A673 (cell line): Measurements from ENCODE around the gene DIP2C. TPM values are rescaled to one million over a fixed set of nuclear protein-coding genes. Genes with fewer than 3 reads are reported as not detected.

Source experiments
- BruUV-seq: library from RNA; stranded (reverse); fragments of 400-500 nt; replicated peaks from 2 replicates; lab custom pipeline; 2021; lab: Mats Ljungman, UMichigan
- CTCF ChIA-PET: fragments of 300-600 bp; sonication (Branson Sonifier 250); formaldehyde crosslinking; loops from one replicate; lab custom pipeline; 2022; ENCODE audit warnings: antibody characterized with exemption; lab: Charles Lee
- POLR2A ChIA-PET: fragments of 300-600 bp; sonication (Branson Sonifier 250); formaldehyde crosslinking; loops from one replicate; lab custom pipeline; 2022; ENCODE audit warnings: antibody characterized with exemption; ENCODE audit not compliant: low non-redundant PET; lab: Charles Lee
- DNase-seq: peaks from one replicate; pipeline ENCODE4 v3.0.0-alpha.2; 2015; ENCODE audit warnings: low spot score
- H3K27ac ChIP-seq: fragments of 200-600 bp; sonication (generic); 2 replicates; pipeline ENCODE4 v1.5.1; 2016; ENCODE audit warnings: mixed run types, low read depth, mild to moderate bottlenecking, mixed read lengths, antibody characterized with exemption, low read length; ENCODE audit not compliant: poor library complexity, severe bottlenecking
- H3K27me3 ChIP-seq: fragments of 200-600 bp; sonication (generic); replicated peaks from 2 replicates; pipeline ENCODE4 v1.6.1; 2017; ENCODE audit warnings: mixed run types, low read depth, mild to moderate bottlenecking, mixed read lengths, antibody characterized with exemption, low read length; ENCODE audit not compliant: insufficient read depth, poor library complexity
- H3K36me3 ChIP-seq: fragments of 200-600 bp; sonication (generic); 2 replicates; pipeline ENCODE4 v1.6.1; 2016; ENCODE audit warnings: mixed run types, mild to moderate bottlenecking, mixed read lengths, antibody characterized with exemption, low read length; ENCODE audit not compliant: insufficient read depth, poor library complexity, severe bottlenecking
- H3K4me1 ChIP-seq: fragments of 200-600 bp; sonication (generic); 2 replicates; pipeline ENCODE4 v1.6.1; 2017; ENCODE audit warnings: mixed run types, mild to moderate bottlenecking, mixed read lengths, antibody characterized with exemption, low read length; ENCODE audit not compliant: insufficient read depth, poor library complexity, severe bottlenecking
- H3K4me3 ChIP-seq: fragments of 200-600 bp; sonication (generic); 2 replicates; pipeline ENCODE4 v1.5.1; 2016; ENCODE audit warnings: low read depth, mixed run types, mild to moderate bottlenecking, mixed read lengths, low read length; ENCODE audit not compliant: poor library complexity, severe bottlenecking
- H3K9me3 ChIP-seq: fragments of 200-600 bp; sonication (generic); 2 replicates; pipeline ENCODE4 v1.6.1; 2016; ENCODE audit warnings: mixed run types, low read depth, mild to moderate bottlenecking, mixed read lengths, antibody characterized with exemption, low read length; ENCODE audit not compliant: poor library complexity, severe bottlenecking
- EZH2 ChIP-seq: fragments of 200-600 bp; sonication (generic); IDR thresholded peaks from 2 replicates; pipeline ENCODE4 v1.6.1; 2017; ENCODE audit warnings: borderline replicate concordance, low read depth, mild to moderate bottlenecking, mixed read lengths, antibody characterized with exemption, low read length; ENCODE audit not compliant: poor library complexity, severe bottlenecking
- intact Hi-C: fragments of 100-400 bp; cut with micrococcal nuclease; formaldehyde crosslinking; loops from one replicate; pipeline ENCODE4 v1.10.0; 2022; ENCODE audit not compliant: unreplicated experiment
- total RNA-seq: library from RNA; stranded (reverse); gene quantifications from 2 replicates; pipeline ENCODE4 v1.2.3, GENCODE V29; 2021
- TF ChIP-seq, protein P1 (sequence below): fragments of 300-800, 200-600 bp; sonication (generic); conservative IDR thresholded peaks from 2 replicates; pipeline ENCODE4 v1.5.1; 2017; ENCODE audit warnings: low read depth, mild to moderate bottlenecking, antibody characterized with exemption, low read length, moderate library complexity, mixed read lengths

DIP2C gene
- total RNA-seq, 1 experiment from 2014 or later, result 13.2 TPM

DNA sequence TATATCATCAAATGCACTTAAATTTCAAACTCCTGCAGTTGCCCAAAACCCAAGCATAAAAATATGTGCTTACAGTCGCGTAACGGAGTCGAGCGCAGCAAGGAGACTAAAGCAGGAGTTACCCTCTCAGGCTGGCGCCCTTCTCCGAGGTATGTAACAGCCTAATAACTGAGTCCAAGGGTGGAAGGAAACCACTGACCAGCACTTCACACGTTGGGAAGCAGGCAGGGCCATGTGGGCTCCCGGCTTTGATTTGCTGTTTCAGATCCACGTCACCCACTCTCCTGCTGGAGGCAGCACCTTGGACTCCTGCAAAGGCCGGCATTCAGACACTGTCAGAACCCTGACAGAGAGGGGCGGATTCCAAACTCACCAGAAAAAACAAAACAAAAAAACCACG, 123.8 kb downstream of the DIP2C start:
- CTCF ChIA-PET, result no interaction called here

DNA sequence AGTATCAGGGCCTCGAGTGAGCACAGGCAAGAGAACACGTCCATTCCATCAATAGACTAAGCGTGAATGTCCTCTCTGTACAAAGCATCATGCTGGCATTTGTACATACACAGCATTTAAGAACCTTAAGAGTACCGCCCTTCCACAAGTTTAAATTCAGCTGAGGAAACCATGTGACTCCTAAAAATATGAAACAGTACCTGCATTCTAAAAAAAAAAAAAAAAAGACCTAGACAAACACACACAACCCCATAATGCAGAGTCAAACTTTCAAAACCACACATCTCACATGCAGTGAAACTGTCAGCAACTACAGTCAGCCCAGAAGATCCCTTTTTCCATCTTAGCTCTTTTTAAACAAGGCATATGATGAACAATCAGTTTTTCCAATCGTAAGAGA, 124.3 kb downstream of the DIP2C start:
- peaks cover 5% of the 10 kb centered on the region for H3K9me3 ChIP-seq
- ChIA-PET POLR2A (no interaction called here), CTCF (no interaction called here)
- no peak overlapping the region for H3K27ac ChIP-seq
- DNase-seq, result no peak
- H3K36me3 ChIP-seq, result no peaks in the 10 kb centered on the region
- BruUV-seq, result no TSS peak
- no peaks in the 10 kb centered on the region for H3K27me3 ChIP-seq
- H3K4me3 ChIP-seq, result no peak overlapping the region
- intact Hi-C loops, result no loop called here
- H3K4me1 ChIP-seq, result no peaks in the 10 kb centered on the region
- TF ChIP-seq, protein P1, sequence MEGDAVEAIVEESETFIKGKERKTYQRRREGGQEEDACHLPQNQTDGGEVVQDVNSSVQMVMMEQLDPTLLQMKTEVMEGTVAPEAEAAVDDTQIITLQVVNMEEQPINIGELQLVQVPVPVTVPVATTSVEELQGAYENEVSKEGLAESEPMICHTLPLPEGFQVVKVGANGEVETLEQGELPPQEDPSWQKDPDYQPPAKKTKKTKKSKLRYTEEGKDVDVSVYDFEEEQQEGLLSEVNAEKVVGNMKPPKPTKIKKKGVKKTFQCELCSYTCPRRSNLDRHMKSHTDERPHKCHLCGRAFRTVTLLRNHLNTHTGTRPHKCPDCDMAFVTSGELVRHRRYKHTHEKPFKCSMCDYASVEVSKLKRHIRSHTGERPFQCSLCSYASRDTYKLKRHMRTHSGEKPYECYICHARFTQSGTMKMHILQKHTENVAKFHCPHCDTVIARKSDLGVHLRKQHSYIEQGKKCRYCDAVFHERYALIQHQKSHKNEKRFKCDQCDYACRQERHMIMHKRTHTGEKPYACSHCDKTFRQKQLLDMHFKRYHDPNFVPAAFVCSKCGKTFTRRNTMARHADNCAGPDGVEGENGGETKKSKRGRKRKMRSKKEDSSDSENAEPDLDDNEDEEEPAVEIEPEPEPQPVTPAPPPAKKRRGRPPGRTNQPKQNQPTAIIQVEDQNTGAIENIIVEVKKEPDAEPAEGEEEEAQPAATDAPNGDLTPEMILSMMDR, result no peak
- TF ChIP-seq EZH2, result no peak

More for the DNA sequence above, 123.8 kb downstream of the DIP2C start:
- H3K36me3 ChIP-seq, result no peaks in the 10 kb centered on the region
- POLR2A ChIA-PET, result no interaction called here
- H3K9me3 ChIP-seq, result peaks cover 5% of the 10 kb centered on the region
- no TSS peak for BruUV-seq
- intact Hi-C loops, result no loop called here
- no peak for DNase-seq
- TF ChIP-seq EZH2, result no peak
- TF ChIP-seq, protein P1, result no peak
- no peaks in the 10 kb centered on the region for H3K4me1 ChIP-seq
- H3K27me3 ChIP-seq, result no peaks in the 10 kb centered on the region
- no peak overlapping the region for H3K4me3 ChIP-seq
- no peak overlapping the region for H3K27ac ChIP-seq

GRCh38 chr10:563827-564226, 125.6 kb downstream of the DIP2C start:
- DNase-seq, result no peak
- intact Hi-C loops, result no loop called here
- H3K4me1 ChIP-seq, result no peaks in the 10 kb centered on the region
- peaks cover 5% of the 10 kb centered on the region for H3K9me3 ChIP-seq
- no peaks in the 10 kb centered on the region for H3K27me3 ChIP-seq
- no peak overlapping the region for H3K27ac ChIP-seq
- ChIA-PET POLR2A (no interaction called here), CTCF (no interaction called here)
- no peak overlapping the region for H3K4me3 ChIP-seq
- no TSS peak for BruUV-seq
- TF ChIP-seq, protein P1, result no peak
- no peak for TF ChIP-seq EZH2
- H3K36me3 ChIP-seq, result no peaks in the 10 kb centered on the region
